Measurements from ENCODE around the gene ZDHHC7.

DNA sequence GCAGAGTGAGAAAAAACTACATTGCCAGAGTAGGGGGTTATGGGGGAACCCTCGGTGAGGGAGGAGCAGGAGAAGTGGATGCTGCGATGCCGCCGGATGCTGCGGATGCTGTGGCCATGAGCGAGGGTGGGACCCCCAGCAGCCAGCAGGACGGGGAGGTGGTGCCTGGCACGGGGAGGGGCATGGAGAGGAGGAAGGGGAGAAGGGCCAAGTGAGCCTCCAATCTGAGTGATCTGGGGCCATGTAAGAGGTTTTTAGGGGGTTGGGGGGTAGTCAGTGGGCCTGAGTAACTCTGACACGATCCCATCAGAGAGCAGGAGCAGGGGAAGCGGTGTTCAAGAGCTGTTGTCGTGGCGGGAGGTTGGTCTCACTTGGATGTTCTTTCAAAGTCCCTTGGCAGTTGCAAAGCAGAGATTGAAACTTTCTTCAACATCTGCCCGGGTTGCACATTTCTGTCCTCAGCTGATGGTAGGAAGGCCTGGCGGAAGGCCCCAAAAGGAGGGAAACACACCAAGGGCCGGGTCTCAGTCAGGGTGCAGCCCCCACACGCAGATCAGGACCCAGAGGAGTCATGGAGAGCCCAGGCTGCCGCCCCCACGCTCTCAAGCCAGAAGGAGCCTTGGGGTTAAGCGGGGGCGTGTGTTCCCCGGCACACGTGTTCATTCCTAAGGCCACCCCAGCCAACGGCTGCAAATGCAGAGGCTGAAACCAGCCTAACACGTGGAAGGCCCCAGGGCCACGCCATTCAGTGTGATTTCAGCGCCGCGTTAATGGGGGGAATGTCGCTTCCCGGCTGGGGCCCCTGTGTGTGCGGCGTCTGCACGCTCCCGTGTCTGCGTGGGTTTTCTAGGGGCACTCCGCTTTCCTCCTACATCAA, 81.7 kb downstream of the ZDHHC7 start:
- TF ChIP-seq, protein P1, sequence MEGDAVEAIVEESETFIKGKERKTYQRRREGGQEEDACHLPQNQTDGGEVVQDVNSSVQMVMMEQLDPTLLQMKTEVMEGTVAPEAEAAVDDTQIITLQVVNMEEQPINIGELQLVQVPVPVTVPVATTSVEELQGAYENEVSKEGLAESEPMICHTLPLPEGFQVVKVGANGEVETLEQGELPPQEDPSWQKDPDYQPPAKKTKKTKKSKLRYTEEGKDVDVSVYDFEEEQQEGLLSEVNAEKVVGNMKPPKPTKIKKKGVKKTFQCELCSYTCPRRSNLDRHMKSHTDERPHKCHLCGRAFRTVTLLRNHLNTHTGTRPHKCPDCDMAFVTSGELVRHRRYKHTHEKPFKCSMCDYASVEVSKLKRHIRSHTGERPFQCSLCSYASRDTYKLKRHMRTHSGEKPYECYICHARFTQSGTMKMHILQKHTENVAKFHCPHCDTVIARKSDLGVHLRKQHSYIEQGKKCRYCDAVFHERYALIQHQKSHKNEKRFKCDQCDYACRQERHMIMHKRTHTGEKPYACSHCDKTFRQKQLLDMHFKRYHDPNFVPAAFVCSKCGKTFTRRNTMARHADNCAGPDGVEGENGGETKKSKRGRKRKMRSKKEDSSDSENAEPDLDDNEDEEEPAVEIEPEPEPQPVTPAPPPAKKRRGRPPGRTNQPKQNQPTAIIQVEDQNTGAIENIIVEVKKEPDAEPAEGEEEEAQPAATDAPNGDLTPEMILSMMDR (conservative IDR thresholded peaks at IDR 0.05 in 1 of 2, IDR thresholded peaks at IDR 0.05 in 1 of 2; ENCODE audit: low read depth in 1 of 2, low read length in 2 of 2): no peak
- TF ChIP-seq EZH2 (IDR thresholded peaks at IDR 0.05; ENCODE audit: low read length, missing control alignments): no peak
